Measurements from ENCODE around the gene PRKN. TPM values are rescaled to one million over a fixed set of nuclear protein-coding genes. Genes with fewer than 3 reads are reported as not detected.

PRKN gene
- total RNA-seq, 1 experiment from 2014 or later, result 2.0 TPM

- H3K9me3 Mint-ChIP-seq, result no peaks in the 10 kb centered on the region
Measured at GRCh38 chr6:161840380-161840779, 887.2 kb downstream of the PRKN start.

More at GRCh38 chr6:161840380-161840779, 887.2 kb downstream of the PRKN start:
- Histone ChIP-seq H3K4ac (ENCODE audit: low read depth, low read length) (no peak overlapping the region), H3K23me2 (ENCODE audit: insufficient read length, low read depth, low read length, poor library complexity, severe bottlenecking) (no peaks in the 10 kb centered on the region), H3K27me3 (ENCODE audit: insufficient read depth, low read length) (no peaks in the 10 kb centered on the region), H4K91ac (ENCODE audit: insufficient read length, low read depth, low read length) (no peak overlapping the region), H2BK15ac (ENCODE audit: low read depth, low read length) (no peak overlapping the region), H3K79me1 (ENCODE audit: insufficient read depth, low read depth, low read length, poor library complexity, severe bottlenecking) (no peaks in the 10 kb centered on the region), H3K9ac (ENCODE audit: extremely low read depth, insufficient read length, low read length) (no peak overlapping the region), H2BK5ac (ENCODE audit: insufficient read length, low read length) (no peak overlapping the region), H2BK120ac (ENCODE audit: low read depth, low read length, poor library complexity, severe bottlenecking) (no peak overlapping the region), H3K14ac (ENCODE audit: insufficient read depth, low read length) (no peak overlapping the region), H2BK20ac (ENCODE audit: low read depth, low read length, poor library complexity, severe bottlenecking) (no peak overlapping the region), H3K27ac (ENCODE audit: insufficient read length, low read depth, low read length) (no peak overlapping the region), H4K8ac (replicated peaks; ENCODE audit: insufficient read length, low read depth, low read length) (no peak overlapping the region), H3K18ac (ENCODE audit: insufficient read length, low read depth, low read length) (no peak overlapping the region), H2AFZ (ENCODE audit: low read length) (no peak overlapping the region), H3K4me1 (ENCODE audit: insufficient read depth, low read length) (peaks cover 3% of the 10 kb centered on the region; the same call in 1 of the 2 replicates), H3T11ph (ENCODE audit: low read length) (no peak overlapping the region), H4K5ac (ENCODE audit: insufficient read length, low read depth, low read length) (no peak overlapping the region), H3K4me2 (ENCODE audit: insufficient read depth, insufficient read length, low read length) (no peak overlapping the region), H3K79me2 (ENCODE audit: insufficient read depth, low read length) (no peaks in the 10 kb centered on the region), H3K56ac (ENCODE audit: insufficient read length, low read depth, low read length) (no peak overlapping the region), H2BK12ac (ENCODE audit: insufficient read length, low read depth, low read length) (no peak overlapping the region), H3K23ac (ENCODE audit: insufficient read length, low read depth, low read length) (no peak overlapping the region), H4K20me1 (ENCODE audit: control insufficient read depth, insufficient read depth, insufficient read length) (no peaks in the 10 kb centered on the region), H2AK5ac (ENCODE audit: insufficient read length, low read length) (no peak overlapping the region), H3K9me3 (ENCODE audit: control insufficient read depth, low read depth, low read length) (no peaks in the 10 kb centered on the region)
- Mint-ChIP-seq H3K27me3 (ENCODE audit: low read depth) (no peaks in the 10 kb centered on the region), H3K27ac (no peak overlapping the region), H3K36me3 (ENCODE audit: insufficient read depth in 1 of 3, low read depth in 3 of 3) (no peaks in the 10 kb centered on the region), H3K4me3 (no peak overlapping the region; a peak in 1 of 5 replicates), H3K4me1 (peaks cover 25 to 37% of the 10 kb centered on the region in 2 experiments)
- TF ChIP-seq CTCF (conservative IDR thresholded peaks at IDR 0.05), result no peak
- no CpG with 5 or more reads among the region's 3 CpGs for WGBS (ENCODE audit: extremely low coverage, insufficient read length, low lambda C conversion rate)
- no peak for DNase-seq
